ENCODE data around the gene ADRM1.

ADRM1 gene

DNA sequence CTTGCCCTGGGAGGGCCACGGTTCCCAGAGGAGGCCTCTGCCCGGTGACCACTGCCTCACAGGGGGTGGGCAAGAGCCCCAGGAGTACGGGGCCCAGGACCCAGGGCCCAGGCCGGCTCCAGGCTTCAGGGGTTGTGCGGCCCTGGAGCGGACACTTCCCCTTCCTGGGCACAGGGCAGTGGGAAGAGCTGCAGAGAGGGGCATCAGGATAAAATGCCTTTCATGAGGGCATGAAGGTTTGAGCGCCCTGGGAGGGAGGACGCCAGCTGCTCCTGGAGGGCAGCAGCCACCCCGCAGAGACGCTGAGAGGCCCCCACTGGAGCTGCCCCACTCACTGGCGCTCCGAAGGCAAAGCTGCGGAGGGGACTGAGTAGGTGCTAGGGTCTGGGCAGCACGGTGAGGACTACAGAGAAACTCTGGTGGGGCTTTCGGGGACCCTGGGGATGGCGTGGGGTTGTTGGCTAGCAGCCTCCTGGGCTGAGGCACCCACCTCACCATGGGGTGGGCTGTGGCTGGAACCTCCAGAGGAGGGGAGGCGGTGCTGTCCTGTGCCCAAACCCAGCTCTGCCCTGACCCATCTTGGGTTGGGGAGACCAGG lies 53.9 kb downstream of the ADRM1 start:
- no peak for DNase-seq

DNA sequence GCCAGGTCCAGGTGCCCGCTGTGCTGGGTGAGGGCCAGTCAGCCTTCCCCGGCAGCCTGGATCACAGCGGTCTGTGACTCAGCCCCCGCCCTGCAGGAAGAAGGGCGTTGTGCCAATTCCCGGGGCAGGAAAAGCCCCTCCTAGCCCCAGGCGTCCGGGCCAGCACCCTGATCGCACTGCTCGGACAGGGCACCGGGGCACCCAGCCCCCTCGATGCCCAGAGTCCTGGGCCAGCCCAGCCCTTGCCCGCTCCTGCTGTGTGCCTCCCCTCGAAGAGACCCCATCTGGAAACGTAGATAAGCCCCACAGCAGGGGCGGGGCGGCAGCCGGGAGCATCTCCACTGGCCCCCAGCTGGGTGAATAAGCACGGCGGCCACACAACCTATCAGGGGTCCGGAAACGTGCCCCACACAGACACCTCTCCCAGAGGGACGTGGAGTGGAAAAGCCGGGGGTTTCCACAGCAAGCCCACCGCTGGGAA lies 54.4 kb downstream of the ADRM1 start:
- no peak for DNase-seq

DNA sequence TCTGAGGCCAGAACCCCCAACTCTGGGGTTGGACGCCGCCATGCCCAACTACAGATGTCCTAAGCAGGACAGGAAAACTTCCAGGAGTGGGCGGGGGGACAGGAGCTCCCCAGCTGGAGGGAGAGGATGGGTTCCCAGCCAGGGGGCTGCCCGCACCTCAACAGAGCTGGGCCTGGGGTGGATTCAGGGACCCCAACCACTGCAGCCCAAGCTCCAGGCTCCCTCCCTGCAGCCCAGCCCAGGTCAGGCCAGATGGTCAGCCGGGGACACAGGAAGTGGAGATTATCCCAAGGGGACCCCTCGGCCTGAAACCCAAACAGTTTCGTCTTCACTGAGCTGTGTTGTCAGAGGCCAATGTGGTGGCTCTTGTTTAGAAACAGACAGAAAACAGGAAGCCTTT lies 54.9 kb downstream of the ADRM1 start:
- DNase-seq = no peak

Data from NCI-H524 treated with DMSO at 0.1 percent for 48 hours (cell line).